Fibroblast of peridontal ligament (primary cell): ENCODE data around the gene METRN.

Source experiments
- DNase-seq: peaks from one replicate; pipeline ENCODE4 v3.0.0-alpha.2; 2010; ENCODE audit errors: extremely low read depth

Gene METRN

GRCh38 chr16:714558-715476 lies at the start of gene METRN:
Gene METRN, plus strand, starts transcription at chr16:715118. Its CDS starts 172 bp downstream, at chr16:715290.
- DNase-seq = peak; percentile 67

DNA sequence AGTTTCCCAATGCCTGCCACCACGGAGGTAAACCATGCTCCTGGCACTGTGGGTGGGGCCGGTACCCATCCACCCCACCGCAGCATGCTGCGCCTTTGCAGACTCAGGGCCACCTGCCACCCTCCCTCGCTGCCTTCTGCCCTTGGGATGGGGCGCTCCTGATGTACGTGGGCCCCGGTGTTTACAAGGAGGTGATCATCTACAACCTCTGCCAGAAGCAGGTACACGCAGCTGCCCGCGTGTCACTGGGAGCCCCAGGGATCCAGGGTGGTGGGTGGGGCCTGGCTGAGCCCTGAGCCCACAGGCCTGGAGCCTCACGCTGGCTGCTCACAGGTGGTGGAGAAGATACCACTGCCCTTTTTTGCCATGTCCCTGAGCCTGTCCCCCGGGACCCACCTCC lies 48.3 kb upstream of the METRN start:
- DNase-seq = no peak

- DNase-seq = no peak
These were observed 47.7 kb upstream of the METRN start for GRCh38 chr16:667113-667779.

DNA sequence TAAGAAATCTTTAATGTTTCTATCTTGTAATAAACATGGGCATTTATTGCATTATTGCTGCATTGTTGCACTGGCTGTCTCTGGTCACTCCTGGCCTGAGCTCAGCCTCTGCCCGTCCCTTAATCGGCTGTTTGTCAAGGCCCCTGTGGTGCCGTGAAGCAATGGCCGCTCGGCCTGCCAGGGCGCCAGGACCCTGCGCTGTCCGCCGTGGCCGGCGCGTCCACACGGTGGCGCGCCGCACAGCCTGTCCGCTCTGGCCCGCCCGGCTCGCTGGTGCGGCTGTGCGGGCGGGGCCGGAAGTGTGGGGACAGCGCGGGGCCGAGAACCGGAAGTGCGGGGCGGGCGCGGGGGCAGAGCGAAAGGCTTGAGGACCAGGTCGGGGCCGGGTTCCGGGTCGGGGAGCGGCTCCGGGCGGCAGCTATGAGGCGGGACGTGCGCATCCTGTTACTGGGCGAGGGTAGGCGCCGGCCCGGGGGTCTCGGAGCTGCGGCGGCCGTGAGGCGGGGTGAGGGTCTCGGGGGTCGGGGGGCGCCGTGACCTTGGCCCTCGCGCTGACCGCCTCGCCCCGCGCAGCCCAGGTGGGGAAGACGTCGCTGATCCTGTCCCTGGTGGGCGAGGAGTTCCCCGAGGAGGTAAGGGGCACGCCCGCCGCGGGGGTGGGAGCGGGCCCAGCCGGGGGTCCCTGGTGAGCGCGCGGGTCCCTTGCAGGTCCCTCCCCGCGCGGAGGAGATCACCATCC lies 47.0 kb upstream of the METRN start, which contains the start of gene RHOT2:
RHOT2 (plus strand) TSS at position 353 of the 739 bp plus-strand sequence; CDS start at position 421, 68 bp downstream.
- peak; percentile 81 for DNase-seq

DNA sequence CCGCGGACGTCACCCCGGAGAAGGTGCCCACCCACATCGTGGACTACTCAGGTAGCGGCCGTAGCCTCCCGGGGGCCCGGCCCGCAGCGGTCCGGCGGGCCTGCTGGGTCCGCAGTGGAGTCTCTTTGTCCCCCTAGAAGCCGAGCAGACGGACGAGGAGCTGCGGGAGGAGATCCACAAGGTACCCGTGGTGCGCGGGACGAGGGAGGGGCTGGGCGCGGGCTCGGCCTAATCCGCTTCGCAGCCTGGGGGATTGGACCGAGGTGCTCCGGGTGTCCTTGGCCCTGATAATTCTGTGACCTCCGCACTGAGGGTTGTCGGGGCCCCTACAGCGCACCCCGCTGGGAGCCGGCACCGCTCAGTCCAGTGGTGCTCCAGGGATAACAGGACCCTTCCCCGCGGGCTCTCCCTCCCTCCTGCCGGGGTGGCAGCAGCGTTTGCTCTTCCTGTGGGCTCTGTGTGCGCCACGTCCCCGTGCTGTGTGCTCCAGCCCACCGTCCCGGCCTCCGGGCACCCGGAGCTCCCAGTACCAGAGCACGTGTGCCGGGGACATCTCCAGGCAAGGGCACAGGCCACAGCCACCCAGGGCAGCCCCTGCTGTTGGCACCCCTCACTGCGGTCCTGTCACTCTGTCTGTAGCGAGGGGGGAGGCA lies 46.3 kb upstream of the METRN start:
- DNase-seq = no peak

GRCh38 chr16:669666-670065 lies 45.3 kb upstream of the METRN start:
- no peak for DNase-seq

DNA sequence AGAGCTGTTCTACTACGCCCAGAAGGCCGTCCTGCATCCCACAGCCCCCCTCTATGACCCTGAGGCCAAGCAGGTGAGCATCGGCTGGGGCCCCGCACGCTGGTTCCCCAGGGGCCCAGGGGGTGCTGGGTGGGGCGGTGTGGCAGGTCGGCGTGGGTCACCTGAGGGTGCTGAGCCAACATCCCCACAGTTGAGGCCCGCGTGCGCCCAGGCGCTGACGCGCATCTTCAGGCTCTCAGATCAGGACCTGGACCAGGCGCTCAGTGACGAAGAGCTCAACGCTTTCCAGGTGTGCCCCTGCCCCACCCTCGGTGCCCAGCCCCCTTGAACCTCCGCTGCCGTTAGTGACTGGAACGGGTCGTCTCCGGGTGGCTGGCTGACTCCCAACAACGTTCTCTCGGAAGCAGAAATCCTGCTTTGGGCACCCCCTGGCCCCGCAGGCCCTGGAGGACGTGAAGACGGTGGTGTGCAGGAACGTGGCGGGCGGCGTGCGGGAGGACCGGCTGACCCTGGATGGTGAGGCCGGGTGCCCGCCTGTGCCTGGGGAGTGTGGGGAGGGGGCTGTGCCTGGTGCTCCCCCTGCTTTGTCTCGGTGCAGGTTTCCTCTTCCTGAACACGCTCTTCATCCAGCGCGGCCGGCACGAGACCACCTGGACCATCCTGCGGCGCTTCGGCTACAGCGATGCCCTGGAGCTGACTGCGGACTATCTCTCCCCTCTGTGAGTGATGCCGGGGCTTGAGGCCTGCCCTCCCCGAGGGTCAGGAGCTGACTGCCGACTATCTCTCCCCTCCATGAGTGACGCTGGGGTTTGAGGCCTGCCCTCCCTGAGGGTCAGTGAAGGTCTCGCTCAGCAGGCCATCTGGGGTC lies 44.2 kb upstream of the METRN start:
- no peak for DNase-seq

- DNase-seq = no peak
These were observed 43.4 kb upstream of the METRN start for GRCh38 chr16:671353-672131.

GRCh38 chr16:672371-672770 lies 42.5 kb upstream of the METRN start:
- DNase-seq = no peak

DNA sequence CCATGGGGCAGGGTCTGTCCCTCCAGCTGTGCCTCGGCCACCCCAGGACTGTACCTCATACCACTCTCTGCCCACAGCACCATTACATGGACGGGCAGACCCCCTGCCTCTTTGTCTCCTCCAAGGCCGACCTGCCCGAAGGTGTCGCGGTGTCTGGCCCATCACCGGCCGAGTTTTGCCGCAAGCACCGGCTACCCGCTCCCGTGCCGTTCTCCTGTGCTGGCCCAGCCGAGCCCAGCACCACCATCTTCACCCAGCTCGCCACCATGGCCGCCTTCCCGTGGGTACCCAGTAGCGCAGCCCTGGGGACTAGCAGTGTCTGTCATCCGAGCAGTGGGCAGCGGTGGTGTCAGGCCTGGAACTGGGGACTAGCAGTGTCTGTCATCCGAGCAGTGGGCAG lies 42.1 kb upstream of the METRN start:
- no peak for DNase-seq

DNA sequence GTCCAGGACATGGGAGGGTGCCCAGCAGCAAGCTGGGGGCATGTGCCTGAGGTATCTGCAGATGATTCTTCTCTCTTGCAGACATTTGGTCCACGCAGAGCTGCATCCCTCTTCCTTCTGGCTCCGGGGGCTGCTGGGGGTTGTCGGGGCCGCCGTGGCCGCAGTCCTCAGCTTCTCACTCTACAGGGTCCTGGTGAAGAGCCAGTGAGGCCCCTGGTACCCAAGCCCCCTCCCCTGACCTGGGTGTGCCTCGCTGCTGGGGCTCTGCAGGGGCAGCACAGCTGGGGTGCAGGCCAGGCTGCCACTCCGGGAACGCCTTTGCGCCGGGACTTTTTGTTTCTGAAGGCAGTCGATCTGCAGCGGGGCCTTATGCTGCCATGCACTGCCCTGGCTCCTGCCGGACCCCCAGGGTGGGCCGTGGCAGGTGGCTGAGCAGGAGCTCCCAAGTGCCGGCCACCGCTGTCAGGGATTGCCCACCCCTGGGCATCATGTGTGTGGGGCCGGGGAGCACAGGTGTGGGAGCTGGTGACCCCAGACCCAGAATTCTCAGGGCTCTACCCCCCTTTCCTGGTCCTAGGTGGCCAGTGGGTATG lies 41.4 kb upstream of the METRN start:
- DNase-seq = no peak

DNA sequence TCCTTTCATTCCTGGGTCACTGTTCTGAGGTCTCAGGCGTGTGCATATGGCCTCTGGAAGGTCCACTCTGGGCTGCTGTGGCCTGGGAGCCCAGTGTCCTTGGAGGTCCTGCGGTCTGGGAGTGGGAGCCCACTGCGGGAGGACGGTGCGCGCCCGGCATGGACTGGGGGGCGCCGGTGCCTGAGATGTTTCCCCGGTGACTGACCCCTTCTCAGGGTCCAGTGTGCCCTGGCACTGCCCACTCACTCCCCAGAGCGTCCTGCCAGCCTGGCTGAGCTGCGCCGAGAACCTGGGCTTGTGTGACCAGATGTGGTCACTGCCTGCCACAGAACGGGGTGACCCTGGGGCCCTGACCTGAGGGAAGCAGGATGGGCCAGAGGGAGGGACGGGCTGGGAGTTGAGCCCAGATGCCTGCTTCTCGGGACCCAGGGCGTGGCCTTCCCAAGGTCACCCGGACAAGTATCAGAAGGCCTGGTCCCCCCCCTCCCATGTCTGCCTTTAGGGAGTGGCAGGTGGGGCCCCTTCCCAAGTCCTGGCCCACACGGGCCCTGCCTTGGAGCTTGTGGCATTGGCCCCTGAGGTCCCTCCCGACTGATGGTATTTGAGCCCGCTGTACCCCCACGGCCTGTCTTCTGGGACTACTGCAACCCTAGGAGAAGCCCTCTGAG lies 40.6 kb upstream of the METRN start:
- DNase-seq = no peak

- DNase-seq = no peak
These were observed 39.7 kb upstream of the METRN start, which contains the start of gene RHBDL1 for GRCh38 chr16:674968-675883. Gene RHBDL1, plus strand, starts transcription at chr16:675671. Its CDS starts 120 bp downstream, at chr16:675791.

DNA sequence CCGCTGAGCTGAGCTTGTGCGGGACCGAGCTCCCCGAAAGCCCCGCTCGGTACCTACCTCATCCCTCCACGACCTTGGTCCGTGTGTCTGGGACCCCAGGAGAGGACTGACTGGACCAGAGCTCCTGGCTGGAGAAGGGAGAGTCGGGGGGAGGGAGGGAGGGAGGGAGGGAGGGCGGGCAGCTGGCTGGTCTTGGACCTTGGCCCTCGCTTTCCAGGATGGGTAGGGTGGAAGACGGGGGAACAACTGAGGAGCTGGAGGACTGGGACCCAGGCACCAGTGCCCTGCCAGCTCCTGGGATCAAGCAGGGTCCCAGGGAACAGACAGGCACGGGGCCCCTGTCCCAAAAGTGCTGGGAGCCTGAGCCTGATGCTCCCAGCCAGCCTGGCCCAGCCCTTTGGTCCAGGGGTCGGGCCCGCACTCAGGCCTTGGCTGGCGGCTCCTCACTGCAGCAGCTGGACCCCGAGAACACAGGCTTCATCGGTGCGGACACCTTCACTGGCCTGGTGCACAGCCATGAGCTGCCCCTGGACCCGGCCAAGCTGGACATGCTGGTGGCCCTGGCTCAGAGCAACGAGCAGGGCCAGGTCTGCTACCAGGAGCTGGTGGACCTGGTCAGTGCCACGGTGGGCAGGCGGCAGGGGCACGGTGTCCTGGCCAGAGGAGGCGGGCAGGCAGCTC lies 38.9 kb upstream of the METRN start:
- no peak for DNase-seq

DNA sequence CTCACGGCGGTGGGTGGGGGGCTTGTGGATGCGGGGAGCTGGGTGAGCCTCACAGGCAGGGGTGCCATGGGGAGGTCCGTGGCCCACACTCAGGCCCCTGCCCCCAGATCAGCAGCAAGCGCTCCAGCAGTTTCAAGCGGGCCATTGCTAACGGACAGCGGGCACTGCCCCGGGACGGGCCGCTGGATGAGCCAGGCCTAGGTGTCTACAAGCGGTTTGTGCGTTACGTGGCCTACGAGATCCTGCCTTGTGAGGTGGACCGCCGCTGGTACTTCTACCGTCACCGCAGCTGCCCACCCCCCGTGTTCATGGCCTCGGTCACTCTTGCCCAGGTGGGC lies 38.4 kb upstream of the METRN start:
- DNase-seq = no peak

DNA sequence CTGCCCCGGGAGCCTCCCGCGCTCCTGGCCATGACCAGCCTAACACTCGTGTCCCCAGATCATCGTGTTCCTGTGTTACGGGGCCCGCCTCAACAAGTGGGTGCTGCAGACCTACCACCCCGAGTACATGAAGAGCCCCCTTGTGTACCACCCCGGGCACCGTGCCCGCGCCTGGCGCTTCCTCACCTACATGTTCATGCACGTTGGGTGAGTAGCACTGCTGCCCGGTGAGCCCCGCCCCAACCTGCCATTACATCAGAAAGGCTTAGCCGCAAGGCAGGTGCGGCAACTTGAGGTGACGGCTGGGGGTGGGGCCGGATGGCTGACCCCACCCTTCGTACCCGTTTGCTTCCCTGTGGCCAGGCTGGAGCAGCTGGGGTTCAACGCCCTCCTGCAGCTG lies 38.0 kb upstream of the METRN start:
- no peak for DNase-seq
